ENCODE results near the gene TRAF6. TPM values are rescaled to one million over a fixed set of nuclear protein-coding genes. Genes with fewer than 3 reads are reported as not detected.

The TRAF6 gene
- total and polyA plus RNA-seq, 2 donors (not counting 1 experiment from before 2014, with no cell fraction given): 10.1 to 22.4 TPM

- H3K9me3 Mint-ChIP-seq (ENCODE audit: insufficient read depth): no peaks in the 10 kb centered on the region
- Histone ChIP-seq H3K27ac (ENCODE audit: low read length in 2 of 2) (no peak overlapping the region), H3K4me1 (ENCODE audit: control insufficient read depth in 2 of 2, insufficient read depth in 2 of 2, low read length in 2 of 2) (peaks cover 20 to 27% of the 10 kb centered on the region in 2 donors), H3K4me2 (replicated peaks; ENCODE audit: low read depth, low read length, poor library complexity, severe bottlenecking) (no peak overlapping the region), H3K9me3 (ENCODE audit: control extremely low read depth in 1 of 3, control insufficient read depth in 2 of 3, insufficient read depth in 1 of 3, low read length in 2 of 3) (no peaks in the 10 kb centered on the region), H3K9ac (ENCODE audit: low read length) (no peak overlapping the region), H3K4me3 (ENCODE audit: control extremely low read depth in 1 of 5, extremely low read depth in 1 of 5, insufficient read depth in 1 of 5, low read depth in 2 of 5, low read length in 4 of 5) (no peak overlapping the region), H4K20me1 (ENCODE audit: control insufficient read depth, insufficient read depth, low read length, poor library complexity, severe bottlenecking) (no peaks in the 10 kb centered on the region), H3K27me3 (replicated peaks in 1 of 4; ENCODE audit: control extremely low read depth in 1 of 4, control insufficient read depth in 3 of 4, insufficient read depth in 4 of 4, low read length in 3 of 4) (no peaks in the 10 kb centered on the region), H2AFZ (ENCODE audit: insufficient read depth, low read depth, low read length, poor library complexity, severe bottlenecking) (no peak overlapping the region), H3K79me2 (ENCODE audit: control insufficient read depth, insufficient read depth, low read length) (no peaks in the 10 kb centered on the region), H3K36me3 (replicated peaks in 1 of 2; ENCODE audit: control extremely low read depth in 1 of 2, control insufficient read depth in 1 of 2, extremely low read depth in 1 of 2, insufficient read depth in 2 of 2, low read length in 1 of 2) (no peaks in the 10 kb centered on the region)
- H3K4me3 Mint-ChIP-seq: no peak overlapping the region
- DNase-seq: no peak
- ChIA-PET CTCF (interaction anchor here (1.5 kb wide), 1 partner anchor 34 kb away, joined by 3 read pairs; no protein-coding TSS in a partner anchor), POLR2A (no interaction called here)
- no peak overlapping the region for H3K27ac Mint-ChIP-seq
- TF ChIP-seq, protein P1, sequence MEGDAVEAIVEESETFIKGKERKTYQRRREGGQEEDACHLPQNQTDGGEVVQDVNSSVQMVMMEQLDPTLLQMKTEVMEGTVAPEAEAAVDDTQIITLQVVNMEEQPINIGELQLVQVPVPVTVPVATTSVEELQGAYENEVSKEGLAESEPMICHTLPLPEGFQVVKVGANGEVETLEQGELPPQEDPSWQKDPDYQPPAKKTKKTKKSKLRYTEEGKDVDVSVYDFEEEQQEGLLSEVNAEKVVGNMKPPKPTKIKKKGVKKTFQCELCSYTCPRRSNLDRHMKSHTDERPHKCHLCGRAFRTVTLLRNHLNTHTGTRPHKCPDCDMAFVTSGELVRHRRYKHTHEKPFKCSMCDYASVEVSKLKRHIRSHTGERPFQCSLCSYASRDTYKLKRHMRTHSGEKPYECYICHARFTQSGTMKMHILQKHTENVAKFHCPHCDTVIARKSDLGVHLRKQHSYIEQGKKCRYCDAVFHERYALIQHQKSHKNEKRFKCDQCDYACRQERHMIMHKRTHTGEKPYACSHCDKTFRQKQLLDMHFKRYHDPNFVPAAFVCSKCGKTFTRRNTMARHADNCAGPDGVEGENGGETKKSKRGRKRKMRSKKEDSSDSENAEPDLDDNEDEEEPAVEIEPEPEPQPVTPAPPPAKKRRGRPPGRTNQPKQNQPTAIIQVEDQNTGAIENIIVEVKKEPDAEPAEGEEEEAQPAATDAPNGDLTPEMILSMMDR (IDR thresholded peaks at IDR 0.05): no peak
- no peak for TF ChIP-seq EZH2 (IDR thresholded peaks at IDR 0.05; ENCODE audit: borderline replicate concordance, insufficient read depth, low read depth, low read length, poor library complexity, severe bottlenecking)
- no peaks in the 10 kb centered on the region for H3K27me3 Mint-ChIP-seq
- 54% methylated on average over 3 of the region's 3 CpGs for WGBS (ENCODE audit: insufficient coverage)
- no peak for ATAC-seq (ENCODE audit: low read depth)
- intact Hi-C loops (cut with micrococcal nuclease): no loop called here
- H3K4me1 Mint-ChIP-seq: peaks cover 23% of the 10 kb centered on the region
Observed at GRCh38 chr11:36453678-36454077, 56.4 kb downstream of the TRAF6 start.

GRCh38 chr11:36452961-36453360 is 57.1 kb downstream of the TRAF6 start:
- CTCF ChIA-PET: interaction anchor here (1.5 kb wide), 1 partner anchor 35 kb away, joined by 3 read pairs; no protein-coding TSS in a partner anchor
- Histone ChIP-seq H3K4me3 (ENCODE audit: control extremely low read depth in 1 of 5, extremely low read depth in 1 of 5, insufficient read depth in 1 of 5, low read depth in 2 of 5, low read length in 4 of 5) (no peak overlapping the region), H4K20me1 (ENCODE audit: control insufficient read depth, insufficient read depth, low read length, poor library complexity, severe bottlenecking) (no peaks in the 10 kb centered on the region), H3K79me2 (ENCODE audit: control insufficient read depth, insufficient read depth, low read length) (no peaks in the 10 kb centered on the region), H3K9me3 (ENCODE audit: control extremely low read depth in 1 of 3, control insufficient read depth in 2 of 3, insufficient read depth in 1 of 3, low read length in 2 of 3) (no peaks in the 10 kb centered on the region), H2AFZ (ENCODE audit: insufficient read depth, low read depth, low read length, poor library complexity, severe bottlenecking) (no peak overlapping the region), H3K27me3 (replicated peaks in 1 of 4; ENCODE audit: control extremely low read depth in 1 of 4, control insufficient read depth in 3 of 4, insufficient read depth in 4 of 4, low read length in 3 of 4) (no peaks in the 10 kb centered on the region), H3K4me2 (replicated peaks; ENCODE audit: low read depth, low read length, poor library complexity, severe bottlenecking) (no peak overlapping the region), H3K27ac (ENCODE audit: low read length in 2 of 2) (no peak overlapping the region), H3K9ac (ENCODE audit: low read length) (no peak overlapping the region), H3K36me3 (replicated peaks in 1 of 2; ENCODE audit: control extremely low read depth in 1 of 2, control insufficient read depth in 1 of 2, extremely low read depth in 1 of 2, insufficient read depth in 2 of 2, low read length in 1 of 2) (no peaks in the 10 kb centered on the region), H3K4me1 (ENCODE audit: control insufficient read depth in 2 of 2, insufficient read depth in 2 of 2, low read length in 2 of 2) (peaks cover 20 to 27% of the 10 kb centered on the region in 2 donors)
- Mint-ChIP-seq H3K27me3 (no peaks in the 10 kb centered on the region), H3K9me3 (ENCODE audit: insufficient read depth) (no peaks in the 10 kb centered on the region), H3K4me3 (no peak overlapping the region), H3K4me1 (peaks cover 23% of the 10 kb centered on the region), H3K27ac (no peak overlapping the region)
- WGBS (ENCODE audit: insufficient coverage): no CpG with 5 or more reads among the region's 1 CpG
- ATAC-seq (ENCODE audit: low read depth) (no peak), DNase-seq (no peak)
- TF ChIP-seq, protein P1 (IDR thresholded peaks at IDR 0.05): no peak
- no peak for TF ChIP-seq EZH2 (IDR thresholded peaks at IDR 0.05; ENCODE audit: borderline replicate concordance, insufficient read depth, low read depth, low read length, poor library complexity, severe bottlenecking)
- POLR2A ChIA-PET: no interaction called here
- intact Hi-C loops (cut with micrococcal nuclease): no loop called here

Data from B cell (primary cell).